ENCODE data around the gene PEX13. TPM values are rescaled to one million over a fixed set of nuclear protein-coding genes. Genes with fewer than 3 reads are reported as not detected.
A peak's percentile ranks its signal among the peaks of the same experiment; 100 is the strongest.

Gene PEX13
- total RNA-seq, 1 donor from 2014 or later = 28.9 TPM

DNA sequence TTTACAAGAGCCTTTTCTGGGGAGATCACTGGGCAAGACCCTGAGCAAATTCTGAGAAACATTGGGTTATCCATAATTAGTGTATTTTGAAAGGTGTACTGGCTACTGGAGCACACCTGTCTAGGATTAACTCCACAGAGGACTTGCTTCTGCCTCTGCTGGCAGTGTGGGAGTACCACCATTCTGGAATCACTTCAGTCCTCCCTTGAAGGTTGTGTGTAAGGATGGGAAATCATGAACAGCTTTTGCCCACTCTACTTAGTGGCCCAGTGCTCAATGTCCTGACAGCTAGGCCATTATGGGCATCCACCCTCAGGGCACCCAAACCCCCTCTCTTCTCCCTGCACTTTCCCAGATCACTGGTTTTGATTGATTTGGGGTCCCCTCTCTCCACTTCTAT is 40.0 kb downstream of the PEX13 start:
- H3K27ac Mint-ChIP-seq = no peak overlapping the region
- TF ChIP-seq, protein P1, sequence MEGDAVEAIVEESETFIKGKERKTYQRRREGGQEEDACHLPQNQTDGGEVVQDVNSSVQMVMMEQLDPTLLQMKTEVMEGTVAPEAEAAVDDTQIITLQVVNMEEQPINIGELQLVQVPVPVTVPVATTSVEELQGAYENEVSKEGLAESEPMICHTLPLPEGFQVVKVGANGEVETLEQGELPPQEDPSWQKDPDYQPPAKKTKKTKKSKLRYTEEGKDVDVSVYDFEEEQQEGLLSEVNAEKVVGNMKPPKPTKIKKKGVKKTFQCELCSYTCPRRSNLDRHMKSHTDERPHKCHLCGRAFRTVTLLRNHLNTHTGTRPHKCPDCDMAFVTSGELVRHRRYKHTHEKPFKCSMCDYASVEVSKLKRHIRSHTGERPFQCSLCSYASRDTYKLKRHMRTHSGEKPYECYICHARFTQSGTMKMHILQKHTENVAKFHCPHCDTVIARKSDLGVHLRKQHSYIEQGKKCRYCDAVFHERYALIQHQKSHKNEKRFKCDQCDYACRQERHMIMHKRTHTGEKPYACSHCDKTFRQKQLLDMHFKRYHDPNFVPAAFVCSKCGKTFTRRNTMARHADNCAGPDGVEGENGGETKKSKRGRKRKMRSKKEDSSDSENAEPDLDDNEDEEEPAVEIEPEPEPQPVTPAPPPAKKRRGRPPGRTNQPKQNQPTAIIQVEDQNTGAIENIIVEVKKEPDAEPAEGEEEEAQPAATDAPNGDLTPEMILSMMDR (conservative IDR thresholded peaks at IDR 0.05) = no peak
- no peaks in the 10 kb centered on the region for H3K9me3 Mint-ChIP-seq
- peaks cover 6% of the 10 kb centered on the region for H3K4me1 Mint-ChIP-seq (ENCODE audit: unreplicated experiment)
- no peak for DNase-seq (ENCODE audit: extremely low spot score, unreplicated experiment)
- no peaks in the 10 kb centered on the region for H3K27me3 Mint-ChIP-seq
- H3K36me3 Mint-ChIP-seq = peaks cover 14% of the 10 kb centered on the region
- H3K4me3 Mint-ChIP-seq = no peak overlapping the region

DNA sequence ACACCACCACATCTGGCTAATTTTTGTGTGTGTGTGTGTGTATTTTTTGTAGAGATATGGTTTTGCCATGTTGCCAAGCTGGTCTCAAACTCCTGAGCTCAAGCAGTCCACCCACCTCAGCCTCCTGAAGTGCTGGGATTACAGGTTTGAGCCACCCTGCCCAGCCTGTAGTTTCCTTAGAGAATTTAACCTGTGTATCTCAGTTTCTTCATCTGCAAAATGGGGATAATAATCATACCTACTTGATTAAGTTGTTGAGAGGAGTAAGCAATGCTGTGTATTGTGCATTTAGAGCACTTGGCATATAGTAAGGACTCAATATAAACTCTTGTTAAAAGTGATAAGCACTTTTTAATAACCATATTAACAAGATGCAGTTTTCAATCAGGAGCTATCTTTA is 41.9 kb downstream of the PEX13 start:
- H3K27me3 Mint-ChIP-seq = no peaks in the 10 kb centered on the region
- H3K4me1 Mint-ChIP-seq (ENCODE audit: unreplicated experiment) = peaks cover 6% of the 10 kb centered on the region
- no peak overlapping the region for H3K27ac Mint-ChIP-seq
- H3K9me3 Mint-ChIP-seq = no peaks in the 10 kb centered on the region
- no peak for DNase-seq (ENCODE audit: extremely low spot score, unreplicated experiment)
- peaks cover 9% of the 10 kb centered on the region for H3K36me3 Mint-ChIP-seq
- TF ChIP-seq, protein P1 (conservative IDR thresholded peaks at IDR 0.05) = no peak
- H3K4me3 Mint-ChIP-seq = no peak overlapping the region

DNA sequence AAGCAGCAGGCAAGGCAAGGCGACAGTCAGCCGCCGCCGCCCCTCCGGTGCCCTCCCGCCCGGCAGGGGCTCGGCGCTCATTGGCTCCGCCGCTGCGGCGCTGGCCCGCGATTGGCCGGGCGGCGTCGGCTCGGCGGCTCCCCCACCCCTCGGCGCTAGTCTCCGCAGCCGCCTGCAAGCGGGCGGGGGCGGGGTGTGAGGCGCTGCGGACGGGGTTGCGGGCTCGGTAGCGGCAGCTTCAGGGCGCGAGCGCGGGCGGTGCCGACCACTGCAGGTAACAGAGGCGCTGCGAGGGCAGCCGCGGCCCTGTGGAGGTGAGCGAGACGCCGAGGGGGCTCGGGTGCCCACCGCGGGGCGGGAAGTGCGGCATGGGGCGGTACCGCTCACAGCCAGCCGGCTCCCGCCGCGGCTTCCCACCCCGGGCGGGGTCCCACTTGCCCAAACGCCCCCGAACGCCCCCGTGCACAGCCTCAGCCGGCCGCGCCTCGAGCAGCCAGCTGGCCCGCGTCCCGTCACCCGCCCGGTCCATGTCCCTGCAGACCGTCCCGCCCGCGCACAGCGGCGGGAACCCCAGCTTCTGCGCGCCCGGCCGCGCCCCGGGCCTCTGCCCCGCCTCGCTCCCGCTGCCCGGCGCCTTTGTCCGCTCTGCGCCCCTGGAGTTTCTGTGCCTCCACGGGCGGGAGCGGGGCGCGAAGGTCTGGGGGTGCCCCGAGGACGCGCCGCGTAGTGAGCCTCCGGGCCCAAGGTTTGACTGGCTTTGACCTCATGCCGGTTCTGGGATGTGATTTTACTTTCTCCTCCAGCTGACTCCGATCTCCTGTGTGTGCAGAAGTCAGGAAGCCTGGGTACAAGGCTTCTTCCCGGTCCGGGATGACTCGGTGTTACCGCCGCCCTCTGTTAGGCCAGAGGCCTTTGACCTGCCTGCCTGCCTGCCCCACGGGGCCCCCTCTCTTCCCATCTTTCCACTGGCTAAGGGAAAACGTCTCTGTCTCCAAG is 48.5 kb downstream of the PEX13 start, which contains the start of gene SANBR:
TSS of gene SANBR (plus strand) at position 158 of the 996 bp plus-strand sequence. CDS start 4,480 bp downstream, outside the sequence.
- DNase-seq (ENCODE audit: extremely low spot score, unreplicated experiment) = peak; percentile 93
- H3K27ac Mint-ChIP-seq = peak within 1 kb of the TSS; percentile 89
- peaks cover 11% of the 10 kb centered on the region for H3K4me1 Mint-ChIP-seq (ENCODE audit: unreplicated experiment)
- peaks cover 4% of the 10 kb centered on the region for H3K36me3 Mint-ChIP-seq
- TF ChIP-seq, protein P1 (conservative IDR thresholded peaks at IDR 0.05) = no peak
- peak within 1 kb of the TSS; percentile 96 for H3K4me3 Mint-ChIP-seq
- H3K9me3 Mint-ChIP-seq = no peaks in the 10 kb centered on the region
- H3K27me3 Mint-ChIP-seq = no peaks in the 10 kb centered on the region

DNA sequence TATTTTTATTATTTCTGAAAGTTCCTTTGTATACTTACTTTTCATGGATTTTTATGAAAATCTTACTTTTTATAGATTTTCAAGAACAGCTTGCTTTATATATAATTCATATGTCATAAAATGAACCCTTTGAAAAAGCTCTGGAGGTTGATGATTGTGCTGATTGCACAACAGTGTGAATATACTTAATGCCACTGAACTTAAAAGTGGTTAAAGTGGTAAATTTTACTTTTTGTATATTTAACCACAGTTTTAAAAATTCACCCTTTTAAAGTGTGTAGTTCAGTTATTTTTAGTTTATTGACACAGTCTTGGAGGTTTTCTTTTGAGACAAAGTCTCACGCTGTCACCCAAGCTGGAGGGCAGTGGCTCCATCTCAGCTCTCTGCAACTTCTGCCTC is 56.6 kb downstream of the PEX13 start:
- TF ChIP-seq, protein P1 (conservative IDR thresholded peaks at IDR 0.05) = no peak
- H3K4me3 Mint-ChIP-seq = no peak overlapping the region
- H3K4me1 Mint-ChIP-seq (ENCODE audit: unreplicated experiment) = no peaks in the 10 kb centered on the region
- peaks cover 9% of the 10 kb centered on the region for H3K36me3 Mint-ChIP-seq
- no peaks in the 10 kb centered on the region for H3K9me3 Mint-ChIP-seq
- H3K27me3 Mint-ChIP-seq = no peaks in the 10 kb centered on the region
- no peak overlapping the region for H3K27ac Mint-ChIP-seq
- DNase-seq (ENCODE audit: extremely low spot score, unreplicated experiment) = no peak

DNA sequence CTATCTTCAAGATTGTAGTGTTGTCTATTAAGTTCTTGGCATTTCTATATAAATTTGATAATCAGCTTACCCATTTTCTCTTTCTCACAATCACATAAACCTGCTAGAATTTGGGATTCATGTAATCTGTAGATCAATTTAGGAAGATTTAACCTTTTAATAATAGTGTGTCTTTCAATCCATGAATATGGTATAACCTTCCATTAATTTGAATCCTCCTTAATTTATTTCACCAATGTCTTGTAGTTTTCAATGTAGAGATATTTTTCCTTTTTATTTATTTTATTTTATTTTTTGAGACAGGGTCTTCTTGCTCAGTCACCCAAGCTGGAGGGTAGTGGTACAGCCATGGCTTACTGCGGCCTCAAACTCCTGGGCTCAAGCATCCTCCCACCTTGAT is 68.4 kb downstream of the PEX13 start:
- no peaks in the 10 kb centered on the region for H3K9me3 Mint-ChIP-seq
- peaks cover 27% of the 10 kb centered on the region for H3K36me3 Mint-ChIP-seq
- TF ChIP-seq, protein P1 (conservative IDR thresholded peaks at IDR 0.05) = no peak

More for the DNA sequence above, 68.4 kb downstream of the PEX13 start:
- Mint-ChIP-seq H3K27ac (no peak overlapping the region), H3K4me3 (no peak overlapping the region), H3K27me3 (no peaks in the 10 kb centered on the region), H3K4me1 (ENCODE audit: unreplicated experiment) (no peaks in the 10 kb centered on the region)
- no peak for DNase-seq (ENCODE audit: extremely low spot score, unreplicated experiment)
